Activated CD8-positive, alpha-beta T cell treated with anti-CD3 and anti-CD28 coated beads, Interleukin-2, amount 10 ng/mL, durations not matched to agents 7 days and 5 days (primary cell): ENCODE data around the gene PAQR4. TPM values are rescaled to one million over a fixed set of nuclear protein-coding genes. Genes with fewer than 3 reads are reported as not detected.

Experiments
- ATAC-seq: fragments of 150-1000 bp; cut with Tn5 transposase; one replicate; pipeline ENCODE4 v1.10.0; 2021; ENCODE audit warnings: moderate library complexity
- CTCF ChIA-PET: fragments of 350-600 bp; sonication (Branson Sonifier 250); formaldehyde crosslinking; loops from one replicate; lab custom pipeline; 2021; ENCODE audit warnings: antibody characterized with exemption; lab: Charles Lee
- POLR2A ChIA-PET: fragments of 350-600 bp; sonication (Branson Sonifier 250); formaldehyde crosslinking; loops from one replicate; lab custom pipeline; 2021; ENCODE audit warnings: antibody characterized with exemption; lab: Charles Lee
- DNase-seq: peaks from one replicate; pipeline ENCODE4 v3.0.0-alpha.2; 2020
- H3K27ac Mint-ChIP-seq: one replicate; pipeline ENCODE4 v1.8.0; 2021; ENCODE audit warnings: mild to moderate bottlenecking, mixed read lengths
- H3K27me3 Mint-ChIP-seq: one replicate; pipeline ENCODE4 v1.8.0; 2021; ENCODE audit warnings: low read depth, mixed read lengths
- H3K36me3 Mint-ChIP-seq: one replicate; pipeline ENCODE4 v1.8.0; 2021; ENCODE audit warnings: low read depth, mixed read lengths
- H3K4me1 Mint-ChIP-seq: one replicate; pipeline ENCODE4 v1.8.0; 2021; ENCODE audit warnings: low read depth, mixed read lengths
- H3K4me3 Mint-ChIP-seq: one replicate; pipeline ENCODE4 v1.8.0; 2021; ENCODE audit warnings: mild to moderate bottlenecking, mixed read lengths
- H3K9me3 Mint-ChIP-seq: one replicate; pipeline ENCODE4 v1.8.0; 2022; ENCODE audit warnings: mixed read lengths; ENCODE audit not compliant: insufficient read depth
- total RNA-seq, 2 experiments: library from RNA; stranded (reverse); gene quantifications; one replicate each; pipeline ENCODE4 v1.2.3, GENCODE V29; 2021

The PAQR4 gene
- total RNA-seq, 2 experiments from 2014 or later: 53.6 to 57.7 TPM

- H3K4me3 Mint-ChIP-seq: no peak overlapping the region
- ChIA-PET POLR2A (interaction anchor here (0.9 kb wide), 1 partner anchor 10 kb away, joined by 4 read pairs; the partner anchor contains the start of gene TNFRSF12A), CTCF (interaction anchor here (11.7 kb wide), 1 partner anchor 21 kb away, joined by 213 read pairs; no protein-coding TSS in a partner anchor)
- H3K27ac Mint-ChIP-seq: no peak overlapping the region
- no peaks in the 10 kb centered on the region for H3K9me3 Mint-ChIP-seq
- no peaks in the 10 kb centered on the region for H3K36me3 Mint-ChIP-seq
- H3K27me3 Mint-ChIP-seq: peaks cover 26% of the 10 kb centered on the region
- H3K4me1 Mint-ChIP-seq: peaks cover 22% of the 10 kb centered on the region
- ATAC-seq (no peak), DNase-seq (no peak)
Measured at GRCh38 chr16:3010510-3010909, 41.4 kb downstream of the PAQR4 start.

GRCh38 chr16:3012246-3012645 is 43.1 kb downstream of the PAQR4 start:
- Mint-ChIP-seq H3K4me1 (peaks cover 17% of the 10 kb centered on the region), H3K27me3 (peaks cover 21% of the 10 kb centered on the region), H3K4me3 (no peak overlapping the region), H3K36me3 (no peaks in the 10 kb centered on the region), H3K9me3 (no peaks in the 10 kb centered on the region), H3K27ac (no peak overlapping the region)
- ATAC-seq (no peak), DNase-seq (no peak)
- POLR2A ChIA-PET: no interaction called here
- CTCF ChIA-PET: interaction anchor here (1.2 to 1.4 kb wide), 2 partner anchors 16 to 20 kb away, joined by 5 read pairs; no protein-coding TSS in a partner anchor

- Mint-ChIP-seq H3K27ac (no peak within 1 kb of the TSS), H3K4me3 (no peak within 1 kb of the TSS), H3K9me3 (no peaks in the 10 kb centered on the region), H3K36me3 (no peaks in the 10 kb centered on the region), H3K27me3 (peaks cover 22% of the 10 kb centered on the region), H3K4me1 (peaks cover 11% of the 10 kb centered on the region)
- DNase-seq (no peak), ATAC-seq (peak; percentile 34)
- ChIA-PET POLR2A (no interaction called here), CTCF (interaction anchor here (1.2 to 1.4 kb wide), 2 partner anchors 15 to 19 kb away, joined by 5 read pairs; no protein-coding TSS in a partner anchor)
Measured at GRCh38 chr16:3012828-3013420, 43.8 kb downstream of the PAQR4 start, which contains the start of gene CLDN9. CLDN9 (plus strand) TSS chr16:3012923; CDS start chr16:3013363, 440 bp downstream.

GRCh38 chr16:3013491-3013951 is 44.4 kb downstream of the PAQR4 start:
- Mint-ChIP-seq H3K27ac (no peak overlapping the region), H3K27me3 (peaks cover 23% of the 10 kb centered on the region), H3K4me1 (peaks cover 10% of the 10 kb centered on the region), H3K36me3 (no peaks in the 10 kb centered on the region), H3K4me3 (no peak overlapping the region), H3K9me3 (no peaks in the 10 kb centered on the region)
- CTCF ChIA-PET: no interaction called here
- DNase-seq (no peak), ATAC-seq (no peak)
- POLR2A ChIA-PET: no interaction called here

GRCh38 chr16:3013998-3014690 is 45.0 kb downstream of the PAQR4 start:
- H3K4me3 Mint-ChIP-seq: no peak overlapping the region
- H3K27ac Mint-ChIP-seq: no peak overlapping the region
- H3K9me3 Mint-ChIP-seq: no peaks in the 10 kb centered on the region
- H3K27me3 Mint-ChIP-seq: peaks cover 27% of the 10 kb centered on the region
- ATAC-seq (no peak), DNase-seq (no peak)
- CTCF ChIA-PET: interaction anchor here (0.9 kb wide), 1 partner anchor 10 kb away, joined by 3 read pairs; no protein-coding TSS in a partner anchor
- H3K36me3 Mint-ChIP-seq: no peaks in the 10 kb centered on the region
- POLR2A ChIA-PET: no interaction called here
- peaks cover 8% of the 10 kb centered on the region for H3K4me1 Mint-ChIP-seq

- Mint-ChIP-seq H3K36me3 (no peaks in the 10 kb centered on the region), H3K27ac (no peak overlapping the region), H3K4me3 (no peak overlapping the region), H3K27me3 (peaks cover 28% of the 10 kb centered on the region), H3K9me3 (no peaks in the 10 kb centered on the region), H3K4me1 (peaks cover 11% of the 10 kb centered on the region)
- ATAC-seq (no peak), DNase-seq (no peak)
- POLR2A ChIA-PET: no interaction called here
- CTCF ChIA-PET: interaction anchor here (0.7 to 0.9 kb wide), 3 partner anchors 11 to 334 kb away, joined by 3 read pairs; no protein-coding TSS in a partner anchor
Measured at GRCh38 chr16:3014971-3015370, 45.8 kb downstream of the PAQR4 start.

- ATAC-seq: no peak
- no peaks in the 10 kb centered on the region for H3K9me3 Mint-ChIP-seq
- no peak overlapping the region for H3K4me3 Mint-ChIP-seq
- no peak overlapping the region for H3K27ac Mint-ChIP-seq
- ChIA-PET POLR2A (no interaction called here), CTCF (no interaction called here)
- peaks cover 16% of the 10 kb centered on the region for H3K4me1 Mint-ChIP-seq
- peaks cover 28% of the 10 kb centered on the region for H3K27me3 Mint-ChIP-seq
- DNase-seq: no peak
- H3K36me3 Mint-ChIP-seq: no peaks in the 10 kb centered on the region
Measured at GRCh38 chr16:3015865-3016521, 46.8 kb downstream of the PAQR4 start.

- CTCF ChIA-PET: interaction anchor here (1.0 to 7.2 kb wide), 2 partner anchors 13 to 14 kb away, joined by 3 to 105 read pairs; no protein-coding TSS in a partner anchor
- no peak for DNase-seq
- no peak overlapping the region for H3K27ac Mint-ChIP-seq
- no peak for ATAC-seq
- H3K27me3 Mint-ChIP-seq: peaks cover 24% of the 10 kb centered on the region
- POLR2A ChIA-PET: no interaction called here
- H3K9me3 Mint-ChIP-seq: no peaks in the 10 kb centered on the region
- H3K4me1 Mint-ChIP-seq: peaks cover 28% of the 10 kb centered on the region
- peaks cover under 1% of the 10 kb centered on the region for H3K36me3 Mint-ChIP-seq
- no peak overlapping the region for H3K4me3 Mint-ChIP-seq
Measured at GRCh38 chr16:3017344-3017743, 48.2 kb downstream of the PAQR4 start.

GRCh38 chr16:3017794-3018506 is 48.8 kb downstream of the PAQR4 start, which contains the start of gene CLDN6:
CLDN6 (minus strand) TSS chr16:3018183; CDS start chr16:3016021, 2,162 bp downstream.
- no peak within 1 kb of the TSS for H3K4me3 Mint-ChIP-seq
- peaks cover 5% of the 10 kb centered on the region for H3K36me3 Mint-ChIP-seq
- DNase-seq: peak; percentile 42
- H3K9me3 Mint-ChIP-seq: no peaks in the 10 kb centered on the region
- ChIA-PET CTCF (interaction anchor here (7.2 kb wide), 1 partner anchor 14 kb away, joined by 105 read pairs; no protein-coding TSS in a partner anchor), POLR2A (interaction anchor here (1.5 kb wide), 1 partner anchor 38 kb away, joined by 3 read pairs; the partner anchor contains the start of gene PKMYT1)
- no peak for ATAC-seq
- peaks cover 34% of the 10 kb centered on the region for H3K4me1 Mint-ChIP-seq
- H3K27me3 Mint-ChIP-seq: peaks cover 18% of the 10 kb centered on the region
- no peak within 1 kb of the TSS for H3K27ac Mint-ChIP-seq

GRCh38 chr16:3019594-3020246 is 50.6 kb downstream of the PAQR4 start:
- no peaks in the 10 kb centered on the region for H3K9me3 Mint-ChIP-seq
- H3K27me3 Mint-ChIP-seq: peaks cover 13% of the 10 kb centered on the region
- H3K36me3 Mint-ChIP-seq: peaks cover 7% of the 10 kb centered on the region
- ChIA-PET POLR2A (interaction anchor here (0.8 to 4.8 kb wide), 4 partner anchors 9 to 40 kb away, joined by 4 to 20 read pairs (median 4); partner anchors contain the start of gene PKMYT1), CTCF (interaction anchor here (0.7 to 7.2 kb wide), 5 partner anchors 12 to 278 kb away, joined by 3 to 105 read pairs (median 14); no protein-coding TSS in a partner anchor)
- ATAC-seq (no peak), DNase-seq (no peak)
- H3K27ac Mint-ChIP-seq: peak overlapping the region; percentile 57
- peak overlapping the region; percentile 85 for H3K4me3 Mint-ChIP-seq
- peaks cover 46% of the 10 kb centered on the region for H3K4me1 Mint-ChIP-seq
